Hematopoietic multipotent progenitor cell treated with erythropoietin and hydrocortisone succinate and interleukin-3 and kit ligand, for 17 days (in vitro differentiated cells): Measurements from ENCODE around the gene ZNF774.
"Not testable (repeated sequence)": the region's sequence is repeated elsewhere in the genome, so short reads cannot be mapped to it uniquely, and the experiment has no call there.

ENCODE experiments used
- DNase-seq: peaks from one replicate; pipeline ENCODE4 v3.0.0-alpha.2; 2015; ENCODE audit warnings: low spot score

Gene ZNF774

GRCh38 chr15:90388462-90389380 lies 36.6 kb downstream of the ZNF774 start:
- peak; percentile 40 for DNase-seq

- no peak for DNase-seq
Observed at GRCh38 chr15:90389513-90389912, 37.4 kb downstream of the ZNF774 start.

- DNase-seq: no peak
Observed at GRCh38 chr15:90393040-90393439, 41.0 kb downstream of the ZNF774 start.

GRCh38 chr15:90394074-90394473 lies 42.0 kb downstream of the ZNF774 start:
- no peak for DNase-seq

- no peak for DNase-seq
Observed at GRCh38 chr15:90394748-90395442, 42.8 kb downstream of the ZNF774 start.

GRCh38 chr15:90396321-90396720 lies 44.2 kb downstream of the ZNF774 start:
- DNase-seq: no peak

- no peak for DNase-seq
Observed at GRCh38 chr15:90400005-90400758, 48.1 kb downstream of the ZNF774 start.

- DNase-seq: peak; percentile 43
Observed at GRCh38 chr15:90400759-90401314, 48.8 kb downstream of the ZNF774 start.

- no peak for DNase-seq
Observed at GRCh38 chr15:90401495-90401894, 49.4 kb downstream of the ZNF774 start.

- DNase-seq: no peak
Observed at GRCh38 chr15:90402223-90402622, 50.1 kb downstream of the ZNF774 start.

- no peak for DNase-seq
Observed at GRCh38 chr15:90402767-90403166, 50.7 kb downstream of the ZNF774 start.

GRCh38 chr15:90405055-90405607 lies 53.0 kb downstream of the ZNF774 start:
- DNase-seq: no peak

GRCh38 chr15:90407336-90407735 lies 55.3 kb downstream of the ZNF774 start:
- DNase-seq: no peak

- DNase-seq: no peak
Observed at GRCh38 chr15:90407871-90408317, 55.8 kb downstream of the ZNF774 start.

GRCh38 chr15:90408657-90409056 lies 56.6 kb downstream of the ZNF774 start:
- DNase-seq: no peak

GRCh38 chr15:90409587-90409986 lies 57.5 kb downstream of the ZNF774 start:
- not testable (repeated sequence) for DNase-seq

- DNase-seq: not testable (repeated sequence)
Observed at GRCh38 chr15:90410316-90410715, 58.2 kb downstream of the ZNF774 start.

- DNase-seq: no peak
Observed at GRCh38 chr15:90411176-90411575, 59.1 kb downstream of the ZNF774 start.
